HEK293 (cell line): ENCODE measurements around the gene FUT8.

Source experiments
- CTCF ChIP-seq: fragments of 450-650 bp; formaldehyde crosslinking; IDR thresholded peaks from 2 replicates; pipeline ENCODE4 v1.5.1; 2016; ENCODE audit warnings: missing biosample characterization, missing genetic modification characterization
- HOXD13 ChIP-seq: sonication (generic); formaldehyde crosslinking; IDR thresholded peaks from 2 replicates; pipeline ENCODE4 v1.8.0; 2022; ENCODE audit warnings: missing genetic modification reagents, borderline replicate concordance
- ZNF302 ChIP-seq: fragments of 450-650 bp; formaldehyde crosslinking; IDR thresholded peaks from 2 replicates; pipeline ENCODE4 v1.5.1; 2016; ENCODE audit warnings: missing biosample characterization, missing genetic modification characterization, low read depth

- TF ChIP-seq CTCF (no peak), HOXD13 (CRISPR knock-in tag) (no peak), ZNF302 (tag by site-specific recombination) (no peak)
Measured at GRCh38 chr14:65628664-65629063, 216.1 kb downstream of the FUT8 start.
